H9 (cell line): ENCODE results near the gene CHN1. TPM values are rescaled to one million over a fixed set of nuclear protein-coding genes. Genes with fewer than 3 reads are reported as not detected.

Source experiments
- DNase-seq: peaks from one replicate; pipeline ENCODE4 v3.0.0-alpha.2; 2017
- H2AFZ ChIP-seq: one replicate; pipeline ENCODE4 v1.6.1; 2013; ENCODE audit warnings: mild to moderate bottlenecking, low read length, control low read depth, moderate library complexity
- H2AK5ac ChIP-seq: 2 replicates; pipeline ENCODE4 v1.6.1; 2013; ENCODE audit warnings: low read length, control low read depth, mixed read lengths; ENCODE audit not compliant: insufficient read length
- H2BK120ac ChIP-seq: one replicate; pipeline ENCODE4 v1.6.1; 2013; ENCODE audit warnings: low read depth, mild to moderate bottlenecking, low read length, control low read depth, inconsistent platforms; ENCODE audit not compliant: poor library complexity, severe bottlenecking
- H2BK12ac ChIP-seq: 2 replicates; pipeline ENCODE4 v1.6.1; 2013; ENCODE audit warnings: low read length, control low read depth, mixed read lengths, low read depth; ENCODE audit not compliant: insufficient read length
- H2BK15ac ChIP-seq: 2 replicates; pipeline ENCODE4 v1.6.1; 2013; ENCODE audit warnings: low read depth, low read length, control low read depth
- H2BK20ac ChIP-seq: one replicate; pipeline ENCODE4 v1.6.1; 2013; ENCODE audit warnings: low read depth, mild to moderate bottlenecking, low read length, control low read depth, inconsistent platforms; ENCODE audit not compliant: poor library complexity, severe bottlenecking
- H2BK5ac ChIP-seq: 2 replicates; pipeline ENCODE4 v1.6.1; 2013; ENCODE audit warnings: low read length, control low read depth, mixed read lengths; ENCODE audit not compliant: insufficient read length
- H3K14ac ChIP-seq: 2 replicates; pipeline ENCODE4 v1.6.1; 2013; ENCODE audit warnings: low read length, control low read depth; ENCODE audit not compliant: insufficient read depth
- H3K18ac ChIP-seq: 2 replicates; pipeline ENCODE4 v1.6.1; 2013; ENCODE audit warnings: low read depth, mild to moderate bottlenecking, mixed read lengths, low read length, control low read depth; ENCODE audit not compliant: insufficient read length
- H3K23ac ChIP-seq: 2 replicates; pipeline ENCODE4 v1.6.1; 2013; ENCODE audit warnings: low read length, control low read depth, mixed read lengths, low read depth; ENCODE audit not compliant: insufficient read length
- H3K23me2 ChIP-seq: 2 replicates; pipeline ENCODE4 v1.6.1; 2013; ENCODE audit warnings: low read depth, mild to moderate bottlenecking, mixed read lengths, low read length, control low read depth; ENCODE audit not compliant: insufficient read length, poor library complexity, severe bottlenecking
- H3K27ac ChIP-seq: 2 replicates; pipeline ENCODE4 v1.5.1; 2013; ENCODE audit warnings: low read length, control low read depth, mixed read lengths, low read depth; ENCODE audit not compliant: insufficient read length
- H3K27me3 ChIP-seq: 2 replicates; pipeline ENCODE4 v1.6.1; 2013; ENCODE audit warnings: low read length, control low read depth, inconsistent platforms; ENCODE audit not compliant: insufficient read depth
- H3K4ac ChIP-seq: 2 replicates; pipeline ENCODE4 v1.6.1; 2013; ENCODE audit warnings: low read depth, mild to moderate bottlenecking, control low read depth, inconsistent platforms, low read length, moderate library complexity
- H3K4me1 ChIP-seq: 2 replicates; pipeline ENCODE4 v1.6.1; 2013; ENCODE audit warnings: low read length, control low read depth, inconsistent platforms; ENCODE audit not compliant: insufficient read depth
- H3K4me2 ChIP-seq: 2 replicates; pipeline ENCODE4 v1.6.1; 2013; ENCODE audit warnings: low read length, control low read depth, mixed read lengths; ENCODE audit not compliant: insufficient read length, insufficient read depth
- H3K56ac ChIP-seq: 2 replicates; pipeline ENCODE4 v1.6.1; 2013; ENCODE audit warnings: low read depth, mild to moderate bottlenecking, mixed read lengths, low read length, control low read depth; ENCODE audit not compliant: insufficient read length
- H3K79me1 ChIP-seq: 2 replicates; pipeline ENCODE4 v1.6.1; 2013; ENCODE audit warnings: low read depth, mild to moderate bottlenecking, moderate library complexity, low read length, control low read depth, inconsistent platforms; ENCODE audit not compliant: insufficient read depth, poor library complexity, severe bottlenecking
- H3K79me2 ChIP-seq: 2 replicates; pipeline ENCODE4 v1.6.1; 2013; ENCODE audit warnings: low read length, control low read depth, inconsistent platforms; ENCODE audit not compliant: insufficient read depth
- H3K9ac ChIP-seq: 2 replicates; pipeline ENCODE4 v1.6.1; 2013; ENCODE audit warnings: low read length, control low read depth, mixed read lengths; ENCODE audit not compliant: insufficient read length; ENCODE audit errors: extremely low read depth
- H3K9me3 ChIP-seq: one replicate; pipeline ENCODE4 v1.6.1; 2013; ENCODE audit warnings: low read depth, low read length, inconsistent platforms; ENCODE audit not compliant: control insufficient read depth
- H3T11ph ChIP-seq: one replicate; pipeline ENCODE4 v1.6.1; 2013; ENCODE audit warnings: mild to moderate bottlenecking, low read length, control low read depth, inconsistent platforms
- H4K20me1 ChIP-seq: one replicate; pipeline ENCODE4 v1.6.1; 2013; ENCODE audit not compliant: control insufficient read depth, insufficient read length, insufficient read depth
- H4K5ac ChIP-seq: 2 replicates; pipeline ENCODE4 v1.6.1; 2013; ENCODE audit warnings: low read depth, mild to moderate bottlenecking, mixed read lengths, low read length, control low read depth; ENCODE audit not compliant: insufficient read length
- H4K8ac ChIP-seq: replicated peaks from 2 replicates; pipeline ENCODE4 v1.6.1; 2013; ENCODE audit warnings: low read length, control low read depth, mixed read lengths, low read depth; ENCODE audit not compliant: insufficient read length
- H4K91ac ChIP-seq: 2 replicates; pipeline ENCODE4 v1.6.1; 2013; ENCODE audit warnings: low read depth, mild to moderate bottlenecking, moderate library complexity, mixed read lengths, low read length, control low read depth; ENCODE audit not compliant: insufficient read length
- H3K27ac Mint-ChIP-seq, 3 experiments: 2 replicates in 2 of 3; 3 replicates in 1 of 3; pipeline ENCODE4 v1.8.0; 2020 to 2021; ENCODE audit warnings: mixed read lengths in 3 of 3, mild to moderate bottlenecking in 1 of 3, moderate library complexity in 1 of 3
- H3K27me3 Mint-ChIP-seq: 2 replicates; pipeline ENCODE4 v1.8.0; 2021; ENCODE audit warnings: low read depth, mild to moderate bottlenecking, moderate library complexity, mixed read lengths
- H3K36me3 Mint-ChIP-seq, 3 experiments: 2 replicates in 2 of 3; 3 replicates in 1 of 3; pipeline ENCODE4 v1.8.0; 2020 to 2021; ENCODE audit warnings: low read depth in 3 of 3, mixed read lengths in 3 of 3; ENCODE audit not compliant: insufficient read depth in 1 of 3
- H3K4me1 Mint-ChIP-seq, 2 experiments: 2 replicates each; pipeline ENCODE4 v1.8.0; 2020; ENCODE audit warnings: mixed read lengths in 2 of 2
- H3K4me3 Mint-ChIP-seq, 2 experiments: 2 replicates in 1 of 2; 3 replicates in 1 of 2; pipeline ENCODE4 v1.8.0; 2020 to 2021; ENCODE audit warnings: mild to moderate bottlenecking in 2 of 2, mixed read lengths in 2 of 2, moderate library complexity in 1 of 2
- H3K9me3 Mint-ChIP-seq, 2 experiments: 2 replicates in 1 of 2; 3 replicates in 1 of 2; pipeline ENCODE4 v1.8.0; 2020; ENCODE audit warnings: mild to moderate bottlenecking in 2 of 2, mixed read lengths in 2 of 2, moderate library complexity in 1 of 2
- WGBS: extraction: QIAGEN DNeasy Blood & Tissue Kit; methylation state at CpG from one replicate; pipeline ENCODE4 v1.1.7; 2013; ENCODE audit warnings: missing lambda C conversion rate, low lambda C conversion rate, mixed read lengths; ENCODE audit not compliant: insufficient read length; ENCODE audit errors: extremely low coverage; 5-methylcytosine and 5-hydroxymethylcytosine counted together
- total RNA-seq: library from RNA; stranded (reverse); gene quantifications from 2 replicates; pipeline ENCODE4 v1.2.1, GENCODE V29; 2021
- TF ChIP-seq, protein P1 (sequence below): fragments of 200-600 bp; sonication (generic); conservative IDR thresholded peaks from 3 replicates; pipeline ENCODE4 v1.8.0; 2021; ENCODE audit warnings: antibody characterized with exemption, mild to moderate bottlenecking

Gene CHN1
- total RNA-seq, 1 experiment from 2014 or later: 33.9 TPM

DNA sequence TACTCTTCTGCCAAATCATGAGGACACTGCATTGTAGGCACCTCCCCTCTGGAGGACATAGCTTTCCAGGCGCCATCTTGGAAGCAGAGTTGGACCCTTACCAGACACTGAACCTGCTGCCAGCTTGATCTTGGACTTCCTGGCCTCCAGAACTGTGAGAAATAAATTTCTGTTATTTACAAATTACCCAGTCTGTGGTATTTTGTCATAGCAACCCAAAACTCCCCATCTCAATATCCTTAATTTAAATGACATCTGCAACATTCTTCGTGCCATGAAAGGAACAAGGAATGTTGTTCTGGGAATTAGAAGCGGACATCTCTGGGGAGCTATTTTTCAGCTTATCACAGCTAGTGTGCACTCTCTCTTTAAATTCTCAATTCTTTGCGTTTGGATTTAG, 183.6 kb downstream of the CHN1 start:
- Mint-ChIP-seq H3K27ac (0 out of 7 replicates have a peak overlapping the region, but pooled peaks of 1 of the 3 experiments have one; percentile 15), H3K9me3 (peaks cover 0 to 3% of the 10 kb centered on the region in 2 experiments; a peak in 2 of 5 replicates), H3K4me3 (no peak overlapping the region), H3K27me3 (no peaks in the 10 kb centered on the region), H3K4me1 (peaks cover 20 to 21% of the 10 kb centered on the region in 2 experiments), H3K36me3 (peaks cover 31 to 36% (median 35%) of the 10 kb centered on the region in 3 experiments)
- H4K91ac ChIP-seq: no peak overlapping the region
- TF ChIP-seq, protein P1, sequence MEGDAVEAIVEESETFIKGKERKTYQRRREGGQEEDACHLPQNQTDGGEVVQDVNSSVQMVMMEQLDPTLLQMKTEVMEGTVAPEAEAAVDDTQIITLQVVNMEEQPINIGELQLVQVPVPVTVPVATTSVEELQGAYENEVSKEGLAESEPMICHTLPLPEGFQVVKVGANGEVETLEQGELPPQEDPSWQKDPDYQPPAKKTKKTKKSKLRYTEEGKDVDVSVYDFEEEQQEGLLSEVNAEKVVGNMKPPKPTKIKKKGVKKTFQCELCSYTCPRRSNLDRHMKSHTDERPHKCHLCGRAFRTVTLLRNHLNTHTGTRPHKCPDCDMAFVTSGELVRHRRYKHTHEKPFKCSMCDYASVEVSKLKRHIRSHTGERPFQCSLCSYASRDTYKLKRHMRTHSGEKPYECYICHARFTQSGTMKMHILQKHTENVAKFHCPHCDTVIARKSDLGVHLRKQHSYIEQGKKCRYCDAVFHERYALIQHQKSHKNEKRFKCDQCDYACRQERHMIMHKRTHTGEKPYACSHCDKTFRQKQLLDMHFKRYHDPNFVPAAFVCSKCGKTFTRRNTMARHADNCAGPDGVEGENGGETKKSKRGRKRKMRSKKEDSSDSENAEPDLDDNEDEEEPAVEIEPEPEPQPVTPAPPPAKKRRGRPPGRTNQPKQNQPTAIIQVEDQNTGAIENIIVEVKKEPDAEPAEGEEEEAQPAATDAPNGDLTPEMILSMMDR: no peak
- no peak overlapping the region for H3K23ac ChIP-seq
- H2BK20ac ChIP-seq: no peak overlapping the region
- H3K4me2 ChIP-seq: no peak overlapping the region
- no peaks in the 10 kb centered on the region for H3K79me1 ChIP-seq
- no peaks in the 10 kb centered on the region for H3K9me3 ChIP-seq
- no peak overlapping the region for H2AK5ac ChIP-seq
- no peaks in the 10 kb centered on the region for H3K27me3 ChIP-seq
- H2BK12ac ChIP-seq: no peak overlapping the region
- H3K14ac ChIP-seq: no peak overlapping the region
- no peak overlapping the region for H3K4ac ChIP-seq
- no peak overlapping the region for H3K56ac ChIP-seq
- H2BK15ac ChIP-seq: no peak overlapping the region
- no peak overlapping the region for H3K27ac ChIP-seq
- no peak overlapping the region for H2AFZ ChIP-seq
- no peak overlapping the region for H3K9ac ChIP-seq
- no CpG with 5 or more reads among the region's 4 CpGs for WGBS
- H3K79me2 ChIP-seq: no peaks in the 10 kb centered on the region
- peaks cover 3% of the 10 kb centered on the region for H3K4me1 ChIP-seq
- no peak overlapping the region for H3T11ph ChIP-seq
- no peaks in the 10 kb centered on the region for H3K23me2 ChIP-seq
- no peaks in the 10 kb centered on the region for H4K20me1 ChIP-seq
- no peak for DNase-seq
- H4K5ac ChIP-seq: no peak overlapping the region
- H2BK120ac ChIP-seq: no peak overlapping the region
- H3K18ac ChIP-seq: no peak overlapping the region
- no peak overlapping the region for H2BK5ac ChIP-seq
- H4K8ac ChIP-seq: no peak overlapping the region
